ENCODE data around the gene RANBP17. TPM values are rescaled to one million over a fixed set of nuclear protein-coding genes. Genes with fewer than 3 reads are reported as not detected.

RANBP17 gene
- total and polyA plus RNA-seq, 3 experiments from 2014 or later, result not detected

GRCh38 chr5:170874017-170874416 lies 12.2 kb downstream of the RANBP17 start:
- H3K27me3 Mint-ChIP-seq, result peaks cover 0 to 2% of the 10 kb centered on the region in 2 donors
- DNase-seq, result no peak
- Histone ChIP-seq H3K4me3 (ENCODE audit: low read length) (no peak overlapping the region), H3K4me1 (ENCODE audit: insufficient read depth, low read length) (no peaks in the 10 kb centered on the region), H3K27ac (ENCODE audit: low read depth, low read length) (no peak overlapping the region), H3K36me3 (ENCODE audit: insufficient read depth, low read length) (no peaks in the 10 kb centered on the region), H3K27me3 (ENCODE audit: insufficient read depth, low read length, poor library complexity, severe bottlenecking) (no peaks in the 10 kb centered on the region), H3K9me3 (ENCODE audit: low read length) (no peaks in the 10 kb centered on the region)
- H3K4me1 Mint-ChIP-seq, result no peaks in the 10 kb centered on the region
- H3K27ac Mint-ChIP-seq, result no peak overlapping the region
- H3K36me3 Mint-ChIP-seq, result no peaks in the 10 kb centered on the region
- POLR2A ChIA-PET, result no interaction called here
- H3K9me3 Mint-ChIP-seq, result peaks cover 4 to 25% (median 10%) of the 10 kb centered on the region in 5 donors
- CTCF ChIA-PET, result no interaction called here
- no peak overlapping the region for H3K4me3 Mint-ChIP-seq

- no peaks in the 10 kb centered on the region for H3K27me3 ChIP-seq (ENCODE audit: insufficient read depth, low read length, poor library complexity, severe bottlenecking)
- Mint-ChIP-seq H3K27me3 (peaks cover 0 to 2% of the 10 kb centered on the region in 2 donors), H3K4me1 (no peaks in the 10 kb centered on the region), H3K9me3 (peaks cover 4 to 21% (median 8%) of the 10 kb centered on the region in 5 donors), H3K4me3 (no peak overlapping the region), H3K36me3 (no peaks in the 10 kb centered on the region), H3K27ac (no peak overlapping the region)
- POLR2A ChIA-PET, result no interaction called here
- DNase-seq, result no peak
- H3K9me3 ChIP-seq (ENCODE audit: low read length), result no peaks in the 10 kb centered on the region
- CTCF ChIA-PET, result no interaction called here
- H3K4me1 ChIP-seq (ENCODE audit: insufficient read depth, low read length), result no peaks in the 10 kb centered on the region
- no peak overlapping the region for H3K4me3 ChIP-seq (ENCODE audit: low read length)
- H3K36me3 ChIP-seq (ENCODE audit: insufficient read depth, low read length), result no peaks in the 10 kb centered on the region
- no peak overlapping the region for H3K27ac ChIP-seq (ENCODE audit: low read depth, low read length)
Observed at GRCh38 chr5:170875811-170876210, 14.0 kb downstream of the RANBP17 start.

GRCh38 chr5:170880084-170880483 lies 18.3 kb downstream of the RANBP17 start:
- ChIA-PET POLR2A (no interaction called here), CTCF (no interaction called here)
- no peaks in the 10 kb centered on the region for H3K27me3 Mint-ChIP-seq
- Histone ChIP-seq H3K27ac (ENCODE audit: low read depth, low read length) (no peak overlapping the region), H3K27me3 (ENCODE audit: insufficient read depth, low read length, poor library complexity, severe bottlenecking) (no peaks in the 10 kb centered on the region), H3K36me3 (ENCODE audit: insufficient read depth, low read length) (no peaks in the 10 kb centered on the region), H3K4me1 (ENCODE audit: insufficient read depth, low read length) (no peaks in the 10 kb centered on the region), H3K4me3 (ENCODE audit: low read length) (no peak overlapping the region), H3K9me3 (ENCODE audit: low read length) (no peaks in the 10 kb centered on the region)
- H3K36me3 Mint-ChIP-seq, result no peaks in the 10 kb centered on the region
- no peak for DNase-seq
- H3K4me3 Mint-ChIP-seq, result no peak overlapping the region
- no peaks in the 10 kb centered on the region for H3K4me1 Mint-ChIP-seq
- H3K27ac Mint-ChIP-seq, result no peak overlapping the region
- H3K9me3 Mint-ChIP-seq, result peaks cover 0 to 6% (median 0%) of the 10 kb centered on the region in 5 donors

DNA sequence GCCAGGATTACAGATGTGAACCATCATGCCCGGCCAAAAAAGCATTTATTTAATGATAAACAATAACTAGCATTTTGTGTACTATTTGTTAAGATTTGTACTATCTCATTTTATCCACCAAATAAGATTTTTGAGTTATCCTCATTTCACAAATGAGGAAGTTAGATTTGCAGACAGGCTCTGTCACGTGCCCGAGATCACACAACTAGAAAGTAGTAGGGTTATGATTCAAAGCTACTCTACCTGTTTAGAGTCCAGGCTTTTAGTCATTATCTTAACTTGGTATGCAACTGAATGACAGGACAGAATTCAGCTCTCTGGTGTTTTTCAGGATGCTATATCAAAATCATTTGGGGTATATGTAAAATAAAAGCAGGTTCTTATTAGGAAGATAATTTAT lies 20.5 kb downstream of the RANBP17 start:
- no peak overlapping the region for H3K27ac Mint-ChIP-seq
- H3K27me3 Mint-ChIP-seq, result no peaks in the 10 kb centered on the region
- ChIA-PET POLR2A (no interaction called here), CTCF (no interaction called here)
- H3K9me3 Mint-ChIP-seq, result no peaks in the 10 kb centered on the region
- Histone ChIP-seq H3K27ac (ENCODE audit: low read depth, low read length) (no peak overlapping the region), H3K27me3 (ENCODE audit: insufficient read depth, low read length, poor library complexity, severe bottlenecking) (no peaks in the 10 kb centered on the region), H3K4me3 (ENCODE audit: low read length) (no peak overlapping the region), H3K36me3 (ENCODE audit: insufficient read depth, low read length) (no peaks in the 10 kb centered on the region), H3K4me1 (ENCODE audit: insufficient read depth, low read length) (no peaks in the 10 kb centered on the region), H3K9me3 (ENCODE audit: low read length) (no peaks in the 10 kb centered on the region)
- H3K4me1 Mint-ChIP-seq, result no peaks in the 10 kb centered on the region
- no peaks in the 10 kb centered on the region for H3K36me3 Mint-ChIP-seq
- DNase-seq, result no peak
- no peak overlapping the region for H3K4me3 Mint-ChIP-seq

- Histone ChIP-seq H3K4me1 (ENCODE audit: insufficient read depth, low read length) (no peaks in the 10 kb centered on the region), H3K36me3 (ENCODE audit: insufficient read depth, low read length) (no peaks in the 10 kb centered on the region), H3K27ac (ENCODE audit: low read depth, low read length) (no peak overlapping the region), H3K4me3 (ENCODE audit: low read length) (no peak overlapping the region), H3K27me3 (ENCODE audit: insufficient read depth, low read length, poor library complexity, severe bottlenecking) (no peaks in the 10 kb centered on the region), H3K9me3 (ENCODE audit: low read length) (no peaks in the 10 kb centered on the region)
- Mint-ChIP-seq H3K9me3 (peaks cover 0 to 2% (median 0%) of the 10 kb centered on the region in 5 donors), H3K36me3 (no peaks in the 10 kb centered on the region), H3K27me3 (no peaks in the 10 kb centered on the region), H3K4me3 (no peak overlapping the region), H3K27ac (no peak overlapping the region), H3K4me1 (no peaks in the 10 kb centered on the region)
- POLR2A ChIA-PET, result no interaction called here
- DNase-seq, result no peak
- CTCF ChIA-PET, result no interaction called here
Observed at GRCh38 chr5:170885256-170885655, 23.4 kb downstream of the RANBP17 start.

- peaks cover 0 to 2% (median 0%) of the 10 kb centered on the region in 5 donors for H3K9me3 Mint-ChIP-seq
- H3K27ac Mint-ChIP-seq, result no peak overlapping the region
- H3K4me3 Mint-ChIP-seq, result no peak overlapping the region
- Histone ChIP-seq H3K4me3 (ENCODE audit: low read length) (no peak overlapping the region), H3K9me3 (ENCODE audit: low read length) (no peaks in the 10 kb centered on the region), H3K36me3 (ENCODE audit: insufficient read depth, low read length) (no peaks in the 10 kb centered on the region), H3K4me1 (ENCODE audit: insufficient read depth, low read length) (no peaks in the 10 kb centered on the region), H3K27ac (ENCODE audit: low read depth, low read length) (no peak overlapping the region), H3K27me3 (ENCODE audit: insufficient read depth, low read length, poor library complexity, severe bottlenecking) (no peaks in the 10 kb centered on the region)
- H3K36me3 Mint-ChIP-seq, result no peaks in the 10 kb centered on the region
- CTCF ChIA-PET, result no interaction called here
- H3K27me3 Mint-ChIP-seq, result no peaks in the 10 kb centered on the region
- no peak for DNase-seq
- POLR2A ChIA-PET, result no interaction called here
- H3K4me1 Mint-ChIP-seq, result no peaks in the 10 kb centered on the region
Observed at GRCh38 chr5:170885809-170886208, 24.0 kb downstream of the RANBP17 start.

- no peaks in the 10 kb centered on the region for H3K36me3 ChIP-seq (ENCODE audit: insufficient read depth, low read length)
- Mint-ChIP-seq H3K9me3 (peaks cover 0 to 2% (median 0%) of the 10 kb centered on the region in 5 donors), H3K27ac (no peak overlapping the region), H3K4me1 (no peaks in the 10 kb centered on the region), H3K4me3 (no peak overlapping the region), H3K36me3 (no peaks in the 10 kb centered on the region), H3K27me3 (no peaks in the 10 kb centered on the region)
- ChIA-PET POLR2A (no interaction called here), CTCF (no interaction called here)
- no peak overlapping the region for H3K4me3 ChIP-seq (ENCODE audit: low read length)
- no peak overlapping the region for H3K27ac ChIP-seq (ENCODE audit: low read depth, low read length)
- H3K27me3 ChIP-seq (ENCODE audit: insufficient read depth, low read length, poor library complexity, severe bottlenecking), result no peaks in the 10 kb centered on the region
- H3K4me1 ChIP-seq (ENCODE audit: insufficient read depth, low read length), result no peaks in the 10 kb centered on the region
- H3K9me3 ChIP-seq (ENCODE audit: low read length), result no peaks in the 10 kb centered on the region
- DNase-seq, result no peak
Observed at GRCh38 chr5:170886210-170886894, 24.5 kb downstream of the RANBP17 start.

DNA sequence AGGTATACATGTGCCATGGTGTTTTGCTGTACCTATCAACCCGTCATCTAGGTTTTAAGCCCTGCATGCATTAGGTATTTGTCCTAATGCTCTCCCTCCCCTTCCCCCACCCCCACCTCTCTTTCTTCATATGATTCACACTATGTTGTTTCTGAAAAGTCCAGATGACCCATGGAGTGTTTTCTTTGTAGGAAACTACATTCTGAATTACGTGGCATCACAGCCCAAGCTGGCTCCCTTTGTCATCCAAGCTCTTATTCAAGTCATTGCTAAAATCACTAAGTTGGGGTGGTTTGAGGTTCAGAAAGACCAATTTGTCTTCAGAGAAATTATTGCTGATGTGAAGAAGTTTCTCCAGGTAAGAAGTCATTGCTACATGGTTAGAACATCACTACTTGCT lies 30.4 kb downstream of the RANBP17 start:
- Histone ChIP-seq H3K27me3 (ENCODE audit: insufficient read depth, low read length, poor library complexity, severe bottlenecking) (no peaks in the 10 kb centered on the region), H3K9me3 (ENCODE audit: low read length) (no peaks in the 10 kb centered on the region), H3K36me3 (ENCODE audit: insufficient read depth, low read length) (no peaks in the 10 kb centered on the region), H3K27ac (ENCODE audit: low read depth, low read length) (no peak overlapping the region), H3K4me3 (ENCODE audit: low read length) (no peak overlapping the region), H3K4me1 (ENCODE audit: insufficient read depth, low read length) (no peaks in the 10 kb centered on the region)
- DNase-seq, result no peak
- ChIA-PET CTCF (no interaction called here), POLR2A (no interaction called here)
- H3K9me3 Mint-ChIP-seq, result peaks cover 0 to 4% (median 0%) of the 10 kb centered on the region in 5 donors
- no peaks in the 10 kb centered on the region for H3K4me1 Mint-ChIP-seq
- no peaks in the 10 kb centered on the region for H3K36me3 Mint-ChIP-seq
- H3K4me3 Mint-ChIP-seq, result no peak overlapping the region
- peaks cover 0 to 2% of the 10 kb centered on the region in 2 donors for H3K27me3 Mint-ChIP-seq
- no peak overlapping the region for H3K27ac Mint-ChIP-seq

All from CD8-positive, alpha-beta memory T cell (primary cell).